ENCODE data around the gene DYSF.

GRCh38 chr2:71506222-71507153 is 53.1 kb downstream of the DYSF start:
- TF ChIP-seq FOXM1 (IDR thresholded peaks at IDR 0.05; ENCODE audit: borderline replicate concordance) (no peak), NFRKB (IDR thresholded peaks at IDR 0.05) (no peak), FOXK2 (IDR thresholded peaks at IDR 0.05) (no peak), ZNF384 (IDR thresholded peaks at IDR 0.05) (no peak), L3MBTL2 (conservative IDR thresholded peaks at IDR 0.05) (no peak), BHLHE40 (IDR thresholded peaks at IDR 0.05; ENCODE audit: borderline replicate concordance) (no peak), SUZ12 (IDR thresholded peaks at IDR 0.05) (no peak), FOXA1 (IDR thresholded peaks at IDR 0.05) (no peak), HDGF (IDR thresholded peaks at IDR 0.05; ENCODE audit: borderline replicate concordance) (no peak), SP1 (IDR thresholded peaks at IDR 0.05) (no peak)
- TF ChIP-seq, protein P1, sequence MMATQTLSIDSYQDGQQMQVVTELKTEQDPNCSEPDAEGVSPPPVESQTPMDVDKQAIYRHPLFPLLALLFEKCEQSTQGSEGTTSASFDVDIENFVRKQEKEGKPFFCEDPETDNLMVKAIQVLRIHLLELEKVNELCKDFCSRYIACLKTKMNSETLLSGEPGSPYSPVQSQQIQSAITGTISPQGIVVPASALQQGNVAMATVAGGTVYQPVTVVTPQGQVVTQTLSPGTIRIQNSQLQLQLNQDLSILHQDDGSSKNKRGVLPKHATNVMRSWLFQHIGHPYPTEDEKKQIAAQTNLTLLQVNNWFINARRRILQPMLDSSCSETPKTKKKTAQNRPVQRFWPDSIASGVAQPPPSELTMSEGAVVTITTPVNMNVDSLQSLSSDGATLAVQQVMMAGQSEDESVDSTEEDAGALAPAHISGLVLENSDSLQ (IDR thresholded peaks at IDR 0.05): no peak
